Measurements from ENCODE around the gene TRHDE.

DNA sequence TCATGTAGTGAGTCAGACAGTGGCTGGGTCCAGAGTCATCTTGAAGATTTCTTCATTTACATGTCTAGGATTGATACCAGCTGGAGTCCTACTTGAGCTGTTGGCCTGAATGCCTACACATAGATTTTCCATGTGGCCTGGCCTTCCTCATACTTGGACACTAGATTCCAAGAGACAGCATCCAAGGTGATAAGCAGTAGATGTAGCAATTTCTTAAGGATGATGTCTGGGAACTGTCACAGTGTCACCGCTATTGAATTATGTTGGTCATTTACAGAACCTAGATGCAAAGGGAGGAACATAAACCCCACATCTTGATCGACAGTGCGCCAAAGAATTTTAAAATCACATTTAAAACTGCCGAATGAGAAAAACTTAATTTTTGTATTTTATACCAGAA, 412.3 kb downstream of the TRHDE start:
- no peak for TF ChIP-seq TRIM28 (IDR thresholded peaks at IDR 0.05)
- TF ChIP-seq MIER1 (IDR thresholded peaks at IDR 0.05; ENCODE audit: low read depth) = no peak
- TF ChIP-seq, protein P1, sequence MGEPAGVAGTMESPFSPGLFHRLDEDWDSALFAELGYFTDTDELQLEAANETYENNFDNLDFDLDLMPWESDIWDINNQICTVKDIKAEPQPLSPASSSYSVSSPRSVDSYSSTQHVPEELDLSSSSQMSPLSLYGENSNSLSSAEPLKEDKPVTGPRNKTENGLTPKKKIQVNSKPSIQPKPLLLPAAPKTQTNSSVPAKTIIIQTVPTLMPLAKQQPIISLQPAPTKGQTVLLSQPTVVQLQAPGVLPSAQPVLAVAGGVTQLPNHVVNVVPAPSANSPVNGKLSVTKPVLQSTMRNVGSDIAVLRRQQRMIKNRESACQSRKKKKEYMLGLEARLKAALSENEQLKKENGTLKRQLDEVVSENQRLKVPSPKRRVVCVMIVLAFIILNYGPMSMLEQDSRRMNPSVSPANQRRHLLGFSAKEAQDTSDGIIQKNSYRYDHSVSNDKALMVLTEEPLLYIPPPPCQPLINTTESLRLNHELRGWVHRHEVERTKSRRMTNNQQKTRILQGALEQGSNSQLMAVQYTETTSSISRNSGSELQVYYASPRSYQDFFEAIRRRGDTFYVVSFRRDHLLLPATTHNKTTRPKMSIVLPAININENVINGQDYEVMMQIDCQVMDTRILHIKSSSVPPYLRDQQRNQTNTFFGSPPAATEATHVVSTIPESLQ (CRISPR knock-in tag; IDR thresholded peaks at IDR 0.05) = no peak
- TF ChIP-seq NRF1 (conservative IDR thresholded peaks at IDR 0.05 in 1 of 2, IDR thresholded peaks at IDR 0.05 in 1 of 2) = no peak
- no peak for TF ChIP-seq NR2F6 (CRISPR knock-in tag; IDR thresholded peaks at IDR 0.05)
- TF ChIP-seq RAD21 (CRISPR knock-in tag; conservative IDR thresholded peaks at IDR 0.05 in 1 of 2, IDR thresholded peaks at IDR 0.05 in 1 of 2) = no peak
- no peak for TF ChIP-seq HNRNPL (IDR thresholded peaks at IDR 0.05; ENCODE audit: low read depth, low read length)
- no peak for TF ChIP-seq ZNF589 (CRISPR knock-in tag; IDR thresholded peaks at IDR 0.05; ENCODE audit: low read depth)
- no peak for TF ChIP-seq ZNF644 (tag; IDR thresholded peaks at IDR 0.05; ENCODE audit: low read depth)
- no peak for TF ChIP-seq POLR2G (IDR thresholded peaks at IDR 0.05; ENCODE audit: low read depth, low read length)
